ENCODE results near the gene GPR157.

DNA sequence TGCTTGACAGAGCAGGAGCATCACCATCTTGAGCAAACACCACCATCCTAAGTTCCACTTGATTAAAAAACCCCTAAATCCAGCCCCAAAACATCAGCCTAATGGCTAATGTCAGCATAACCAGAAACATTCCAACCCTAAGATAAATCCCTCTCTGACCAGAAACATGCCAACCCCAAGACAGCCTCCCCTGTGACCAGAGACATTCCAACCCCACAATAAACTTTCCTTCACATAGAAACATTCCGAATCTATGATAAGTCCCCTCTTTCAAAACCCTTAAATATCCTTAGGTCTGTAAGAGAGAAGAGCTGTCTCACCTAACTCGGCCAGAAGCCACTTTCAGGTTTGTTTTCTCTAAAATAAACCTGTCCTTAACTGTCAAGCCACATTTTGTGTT, 42.1 kb downstream of the GPR157 start:
- TF ChIP-seq, protein P1, sequence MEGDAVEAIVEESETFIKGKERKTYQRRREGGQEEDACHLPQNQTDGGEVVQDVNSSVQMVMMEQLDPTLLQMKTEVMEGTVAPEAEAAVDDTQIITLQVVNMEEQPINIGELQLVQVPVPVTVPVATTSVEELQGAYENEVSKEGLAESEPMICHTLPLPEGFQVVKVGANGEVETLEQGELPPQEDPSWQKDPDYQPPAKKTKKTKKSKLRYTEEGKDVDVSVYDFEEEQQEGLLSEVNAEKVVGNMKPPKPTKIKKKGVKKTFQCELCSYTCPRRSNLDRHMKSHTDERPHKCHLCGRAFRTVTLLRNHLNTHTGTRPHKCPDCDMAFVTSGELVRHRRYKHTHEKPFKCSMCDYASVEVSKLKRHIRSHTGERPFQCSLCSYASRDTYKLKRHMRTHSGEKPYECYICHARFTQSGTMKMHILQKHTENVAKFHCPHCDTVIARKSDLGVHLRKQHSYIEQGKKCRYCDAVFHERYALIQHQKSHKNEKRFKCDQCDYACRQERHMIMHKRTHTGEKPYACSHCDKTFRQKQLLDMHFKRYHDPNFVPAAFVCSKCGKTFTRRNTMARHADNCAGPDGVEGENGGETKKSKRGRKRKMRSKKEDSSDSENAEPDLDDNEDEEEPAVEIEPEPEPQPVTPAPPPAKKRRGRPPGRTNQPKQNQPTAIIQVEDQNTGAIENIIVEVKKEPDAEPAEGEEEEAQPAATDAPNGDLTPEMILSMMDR (conservative IDR thresholded peaks at IDR 0.05; ENCODE audit: low read depth in 2 of 2): no peak
- TF ChIP-seq CREB1 (CRISPR knock-in tag; IDR thresholded peaks at IDR 0.05; ENCODE audit: low read depth) (no peak), EZH2phosphoT487 (IDR thresholded peaks at IDR 0.05; ENCODE audit: unreplicated experiment) (no peak), JUNB (IDR thresholded peaks at IDR 0.05; ENCODE audit: unreplicated experiment) (no peak), POLR2AphosphoS5 (IDR thresholded peaks at IDR 0.05; ENCODE audit: low read depth) (no peak)
- TF ChIP-seq, protein P2, sequence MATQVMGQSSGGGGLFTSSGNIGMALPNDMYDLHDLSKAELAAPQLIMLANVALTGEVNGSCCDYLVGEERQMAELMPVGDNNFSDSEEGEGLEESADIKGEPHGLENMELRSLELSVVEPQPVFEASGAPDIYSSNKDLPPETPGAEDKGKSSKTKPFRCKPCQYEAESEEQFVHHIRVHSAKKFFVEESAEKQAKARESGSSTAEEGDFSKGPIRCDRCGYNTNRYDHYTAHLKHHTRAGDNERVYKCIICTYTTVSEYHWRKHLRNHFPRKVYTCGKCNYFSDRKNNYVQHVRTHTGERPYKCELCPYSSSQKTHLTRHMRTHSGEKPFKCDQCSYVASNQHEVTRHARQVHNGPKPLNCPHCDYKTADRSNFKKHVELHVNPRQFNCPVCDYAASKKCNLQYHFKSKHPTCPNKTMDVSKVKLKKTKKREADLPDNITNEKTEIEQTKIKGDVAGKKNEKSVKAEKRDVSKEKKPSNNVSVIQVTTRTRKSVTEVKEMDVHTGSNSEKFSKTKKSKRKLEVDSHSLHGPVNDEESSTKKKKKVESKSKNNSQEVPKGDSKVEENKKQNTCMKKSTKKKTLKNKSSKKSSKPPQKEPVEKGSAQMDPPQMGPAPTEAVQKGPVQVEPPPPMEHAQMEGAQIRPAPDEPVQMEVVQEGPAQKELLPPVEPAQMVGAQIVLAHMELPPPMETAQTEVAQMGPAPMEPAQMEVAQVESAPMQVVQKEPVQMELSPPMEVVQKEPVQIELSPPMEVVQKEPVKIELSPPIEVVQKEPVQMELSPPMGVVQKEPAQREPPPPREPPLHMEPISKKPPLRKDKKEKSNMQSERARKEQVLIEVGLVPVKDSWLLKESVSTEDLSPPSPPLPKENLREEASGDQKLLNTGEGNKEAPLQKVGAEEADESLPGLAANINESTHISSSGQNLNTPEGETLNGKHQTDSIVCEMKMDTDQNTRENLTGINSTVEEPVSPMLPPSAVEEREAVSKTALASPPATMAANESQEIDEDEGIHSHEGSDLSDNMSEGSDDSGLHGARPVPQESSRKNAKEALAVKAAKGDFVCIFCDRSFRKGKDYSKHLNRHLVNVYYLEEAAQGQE (IDR thresholded peaks at IDR 0.05; ENCODE audit: unreplicated experiment): no peak
